Measurements from ENCODE around the gene MEF2C.

DNA sequence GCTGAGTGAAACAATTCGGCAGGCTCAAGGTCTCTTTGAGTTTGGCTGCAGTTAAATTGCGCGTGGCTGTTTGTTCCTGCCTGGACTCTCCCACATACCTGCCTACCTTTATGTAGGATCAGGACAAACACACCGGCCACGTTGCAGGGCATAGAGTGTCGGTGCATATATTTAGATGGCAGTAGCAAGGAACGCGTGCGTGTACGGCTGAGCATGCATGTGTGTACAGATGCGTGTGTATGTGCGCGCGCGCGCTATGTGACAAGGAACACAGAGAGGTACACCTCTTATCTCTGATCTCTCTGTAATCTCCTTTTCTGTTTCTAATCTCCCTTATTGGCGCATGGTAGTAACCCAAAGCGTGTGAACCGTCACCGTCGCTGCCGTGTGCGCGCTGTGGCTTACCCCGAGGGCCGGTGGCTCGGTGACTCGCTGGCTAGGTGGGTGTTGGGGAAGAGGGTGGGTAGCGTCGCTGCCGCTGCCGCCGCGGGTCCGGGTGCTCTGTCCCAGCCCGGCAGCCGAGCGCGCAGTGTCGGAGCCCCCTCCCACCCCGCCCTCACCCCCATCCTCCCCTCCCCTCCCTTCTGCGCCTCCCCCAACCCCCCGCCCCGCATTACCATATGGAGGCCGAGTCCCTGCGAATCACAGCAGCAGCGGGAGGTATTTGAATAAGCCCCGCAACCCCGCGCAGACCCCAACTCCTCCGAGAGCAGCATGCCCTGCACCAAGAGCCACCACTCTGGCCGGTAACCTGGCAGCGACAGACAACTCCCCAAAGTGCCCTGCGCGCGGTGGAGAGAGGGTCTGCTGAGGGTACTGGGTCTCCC, 204.8 kb downstream of the MEF2C start:
- TF ChIP-seq MEF2D (CRISPR knock-in tag; IDR thresholded peaks at IDR 0.05) (no peak), ZNF24 (IDR thresholded peaks at IDR 0.05) (no peak), ELF1 (CRISPR knock-in tag; IDR thresholded peaks at IDR 0.05) (no peak), SAFB2 (CRISPR knock-in tag; IDR thresholded peaks at IDR 0.05; ENCODE audit: borderline replicate concordance, low read depth) (no peak), ZNF619 (CRISPR knock-in tag; IDR thresholded peaks at IDR 0.05) (no peak), ZNF205 (CRISPR knock-in tag; IDR thresholded peaks at IDR 0.05) (no peak), ZBTB33 (CRISPR knock-in tag; IDR thresholded peaks at IDR 0.05) (no peak), ZBTB8A (CRISPR knock-in tag; IDR thresholded peaks at IDR 0.05; ENCODE audit: borderline replicate concordance, low read depth) (no peak), POLR2AphosphoS5 (IDR thresholded peaks at IDR 0.05; ENCODE audit: low read depth, low read length) (no peak), EZH2 (conservative IDR thresholded peaks at IDR 0.05; ENCODE audit: low read depth, low read length) (no peak), NR3C1 (CRISPR knock-in tag; IDR thresholded peaks at IDR 0.05) (no peak), RXRA (CRISPR knock-in tag; IDR thresholded peaks at IDR 0.05) (no peak)
